Measurements from ENCODE around the gene LDLRAD4.

- TF ChIP-seq ZNF565 (CRISPR knock-in tag; conservative IDR thresholded peaks at IDR 0.05; ENCODE audit: low read depth) (no peak), TOX (CRISPR knock-in tag; IDR thresholded peaks at IDR 0.05; ENCODE audit: borderline replicate concordance) (no peak), ZFP3 (CRISPR knock-in tag; IDR thresholded peaks at IDR 0.05) (no peak)
Observed at GRCh38 chr18:13700153-13700552, 481.6 kb downstream of the LDLRAD4 start.

Measured in SK-N-SH treated with all-trans-retinoic acid at 6 μM for 48 hours (cell line).